ENCODE data around the gene BCL6.

The BCL6 gene

DNA sequence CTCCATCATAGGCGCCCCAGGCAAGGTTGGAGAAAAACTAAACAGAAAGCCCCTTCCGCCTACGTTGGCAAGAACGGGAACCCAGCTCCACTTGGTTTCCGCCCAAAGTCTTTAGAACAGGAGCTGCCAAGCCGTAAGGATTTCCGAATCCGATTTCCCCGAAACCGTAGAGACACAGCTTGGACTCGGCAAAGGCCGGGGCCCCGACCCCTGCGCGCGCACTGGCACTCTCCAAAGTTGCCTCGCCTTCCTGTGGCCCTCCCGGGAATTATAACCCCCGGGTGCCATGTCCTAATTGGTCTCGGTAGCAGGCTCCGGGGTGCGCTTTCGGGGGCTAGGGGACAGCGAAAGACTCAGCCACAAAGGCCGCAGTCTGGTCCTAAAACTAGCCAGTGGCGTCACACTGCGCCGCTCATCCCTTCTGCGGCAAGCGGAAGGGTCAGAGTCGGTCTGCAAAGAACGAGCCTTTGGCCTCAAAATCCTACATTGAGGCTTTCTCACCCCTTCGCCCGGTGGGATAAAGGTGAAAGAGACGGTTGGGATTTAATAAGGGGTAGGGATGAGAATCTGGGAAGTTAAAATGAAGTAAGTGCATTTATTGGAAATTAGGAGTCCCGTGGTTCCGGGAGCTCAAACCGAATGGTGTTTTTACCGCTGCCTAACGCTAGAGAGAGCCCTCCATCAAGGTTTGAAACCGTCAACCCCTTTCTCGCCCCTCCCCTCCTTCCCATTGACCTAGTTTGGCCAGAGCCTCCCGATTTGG lies 6.8 kb downstream of the BCL6 start:
- peak; percentile 86 to 95 (median 88) for DNase-seq

DNA sequence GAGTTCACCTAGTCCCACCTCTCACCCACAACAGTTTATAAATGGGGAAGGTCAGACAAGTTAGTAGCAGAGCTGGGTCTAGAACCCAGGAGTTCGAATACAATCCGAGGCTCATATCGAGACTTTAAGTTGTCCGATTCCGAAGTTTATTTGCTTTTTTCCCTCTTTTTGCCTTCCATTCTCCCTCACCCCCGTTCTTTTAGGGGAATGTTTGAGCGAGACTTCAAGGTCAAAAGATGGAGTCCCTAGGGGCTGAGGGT lies 7.3 kb downstream of the BCL6 start:
- no peak for DNase-seq

DNA sequence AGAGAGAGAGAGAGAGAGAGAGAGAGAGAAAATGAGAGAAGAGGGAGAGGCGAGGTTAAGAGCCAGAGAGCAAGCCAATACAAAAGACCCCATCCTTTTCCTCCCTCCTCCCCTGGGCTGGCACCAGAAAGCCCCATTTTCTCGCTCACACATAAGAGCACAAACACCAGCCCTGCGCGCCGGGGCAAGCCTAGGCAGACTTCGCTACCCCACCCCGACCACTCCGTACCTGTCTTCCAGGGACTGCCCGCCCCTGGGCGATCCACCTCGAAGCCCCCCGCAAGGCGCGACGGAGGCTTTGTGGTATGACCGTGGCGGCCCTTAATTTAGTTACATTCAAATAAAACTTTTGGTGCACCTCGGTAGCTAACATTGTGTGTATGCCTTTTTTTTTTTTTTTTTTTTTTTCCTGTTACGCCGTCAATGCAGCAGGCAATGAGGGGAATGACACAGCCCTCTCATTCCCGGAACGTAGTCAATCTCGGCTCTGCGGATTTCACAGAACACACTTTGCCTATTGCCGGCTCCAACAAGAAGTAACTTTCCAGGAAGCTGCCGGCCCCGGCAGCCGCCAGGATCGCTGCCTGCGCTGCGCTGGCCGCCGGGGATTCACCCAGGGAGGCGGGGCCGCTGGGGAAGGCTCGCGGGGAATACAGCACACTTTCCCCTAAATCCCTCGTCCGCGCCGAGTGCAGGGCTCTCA lies 7.7 kb downstream of the BCL6 start:
- DNase-seq, result peak; percentile 95 to 98 (median 98)

DNA sequence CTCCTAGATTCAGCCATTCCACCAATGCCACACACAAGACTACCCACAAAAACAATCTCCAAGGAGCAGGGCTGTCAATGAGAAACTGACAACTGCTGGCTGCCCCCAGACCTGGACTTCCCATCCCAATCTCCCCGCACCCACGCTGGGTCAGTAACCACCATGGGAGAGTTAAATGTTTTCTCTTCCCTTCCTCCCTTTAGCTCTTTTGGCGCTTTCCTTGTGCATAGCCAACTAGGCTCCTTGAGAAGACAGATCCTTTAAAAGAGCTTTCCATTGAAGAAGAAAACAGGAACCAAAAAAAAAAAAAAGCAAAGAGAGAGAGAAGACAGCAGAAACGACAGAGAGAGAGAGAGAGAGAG lies 8.3 kb downstream of the BCL6 start:
- peak; percentile 45 to 67 (median 64) for DNase-seq

DNA sequence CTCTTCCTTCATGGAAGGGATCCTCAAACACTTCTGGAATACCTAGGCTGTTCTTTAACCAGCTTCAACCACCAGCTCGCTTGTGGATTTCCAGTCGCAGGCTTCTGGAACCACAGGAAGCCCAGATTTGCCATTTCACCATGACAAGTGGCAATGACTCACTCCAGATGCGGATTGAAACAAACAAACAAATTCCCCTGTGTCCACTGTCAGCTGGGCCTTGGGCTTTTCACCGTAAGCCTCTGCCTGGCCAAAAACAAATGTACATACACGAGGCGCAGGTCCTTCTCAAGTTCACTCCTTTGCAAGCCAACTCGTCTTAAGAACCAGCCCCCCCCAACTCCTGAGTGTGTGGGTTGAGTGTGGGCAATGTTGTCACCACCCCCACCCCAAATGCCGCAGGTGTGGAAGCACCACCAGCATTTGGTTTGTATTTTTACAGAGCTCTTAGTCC lies 8.8 kb downstream of the BCL6 start:
- peak; percentile 87 to 95 (median 93) for DNase-seq

DNA sequence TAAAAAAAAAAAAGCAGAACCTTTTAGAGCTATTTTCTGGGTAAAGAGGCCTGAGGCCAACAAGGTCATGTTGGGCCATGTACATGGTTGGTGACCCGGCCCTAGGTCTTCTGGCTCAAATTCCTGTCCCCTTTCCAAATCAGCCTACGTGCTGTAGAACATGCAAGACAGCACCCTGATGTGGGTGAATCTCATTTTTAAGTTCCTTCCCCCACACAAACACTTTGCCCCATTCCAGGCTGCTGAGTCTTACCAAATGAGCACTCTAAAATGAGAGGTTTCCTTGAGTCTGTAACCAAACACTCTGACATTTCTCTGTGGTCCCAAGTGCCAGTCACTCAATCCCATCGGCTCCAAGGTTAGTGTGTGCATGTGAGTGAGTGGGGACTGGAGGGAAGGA lies 9.4 kb downstream of the BCL6 start:
- DNase-seq, result peak; percentile 36 to 50 (median 41)

DNA sequence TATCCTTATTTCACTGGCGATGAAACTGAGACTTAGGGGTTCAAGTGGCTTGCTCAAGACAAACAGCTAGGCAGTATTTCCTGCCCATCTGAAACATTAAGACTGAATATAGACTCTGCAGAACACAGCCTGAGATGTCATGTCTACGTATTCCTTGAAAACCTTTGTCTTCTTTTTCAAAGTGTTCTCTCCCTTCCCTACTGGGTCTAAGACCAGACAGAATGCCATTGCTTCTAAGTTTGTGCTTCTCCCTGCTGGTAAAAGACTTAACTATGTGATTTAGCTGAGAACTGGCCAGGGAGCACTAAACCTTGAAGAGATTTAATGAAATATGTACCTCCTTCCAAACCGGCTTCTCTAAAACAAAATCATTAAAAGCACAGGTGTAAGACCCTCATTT lies 9.9 kb downstream of the BCL6 start:
- no peak for DNase-seq

GRCh38 chr3:187734841-187735240 lies 10.4 kb downstream of the BCL6 start:
- DNase-seq, result no peak

DNA sequence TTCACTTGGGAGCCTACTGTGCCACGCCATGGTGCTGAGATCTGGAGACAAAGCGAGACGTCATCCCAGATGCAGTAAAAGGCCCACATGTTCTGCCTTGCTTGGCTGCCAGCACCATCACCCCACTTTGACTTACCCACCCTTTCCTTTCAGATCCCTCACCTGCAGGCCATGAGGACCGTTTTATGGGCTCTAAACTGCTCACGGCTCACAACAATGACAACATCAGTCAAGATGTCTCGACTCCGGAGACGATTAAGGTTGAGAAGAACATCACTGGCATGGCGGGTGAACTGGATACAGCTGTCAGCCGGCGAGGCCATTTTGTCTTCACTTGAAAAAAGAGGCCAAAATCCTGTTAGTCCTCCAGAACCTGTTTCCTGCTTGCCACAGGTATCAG lies 11.9 kb downstream of the BCL6 start:
- DNase-seq, result no peak

DNA sequence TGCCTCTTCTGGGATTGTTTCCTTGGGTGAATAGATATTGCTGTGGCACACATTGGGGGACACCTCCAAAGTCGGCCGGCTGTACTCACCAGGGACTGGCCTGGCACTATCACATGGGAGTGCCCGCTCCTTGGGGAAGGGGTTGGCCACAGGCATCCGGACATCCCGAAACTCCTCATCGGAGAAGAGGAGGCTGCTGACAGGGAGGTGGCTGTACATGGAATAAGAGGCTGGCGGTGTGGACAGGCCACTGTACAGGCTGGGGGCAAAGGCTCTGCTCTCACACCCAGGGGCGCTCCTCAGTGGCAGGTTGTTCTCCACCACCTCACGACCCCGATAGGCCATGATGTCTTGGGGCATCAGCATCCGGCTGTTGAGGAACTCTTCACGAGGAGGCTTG lies 15.7 kb downstream of the BCL6 start:
- DNase-seq, result no peak

DNA sequence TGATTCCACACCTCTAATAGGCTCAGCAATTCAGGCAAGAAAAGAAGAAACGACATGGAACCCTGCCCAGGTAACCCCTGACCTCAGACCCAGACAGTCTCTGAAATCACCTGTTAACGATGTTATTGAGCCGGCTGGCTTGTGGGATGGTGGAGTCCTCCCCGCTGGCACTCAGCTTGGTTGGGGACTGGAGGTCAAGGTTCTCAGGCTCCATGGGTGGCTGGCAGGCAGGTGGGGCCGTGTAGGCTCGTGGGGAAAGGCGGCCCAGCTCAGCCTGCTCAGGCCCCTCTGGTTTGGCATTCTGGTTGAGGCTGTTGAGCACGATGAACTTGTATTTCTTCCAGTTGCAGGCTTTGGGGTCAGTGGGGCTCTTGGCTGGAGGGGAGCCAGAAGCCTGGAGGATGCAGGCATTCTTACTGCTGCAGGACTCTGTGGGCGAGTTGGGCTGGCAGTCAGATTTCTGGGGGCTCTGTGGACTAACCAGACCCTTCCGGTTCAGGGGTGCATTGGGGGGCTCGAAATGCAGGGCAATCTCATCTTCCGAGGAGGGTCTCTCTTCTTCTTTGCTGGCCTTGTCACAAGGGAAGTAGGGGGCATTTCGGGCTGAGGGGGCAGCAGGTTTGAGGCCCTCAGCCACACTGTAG lies 16.2 kb downstream of the BCL6 start:
- DNase-seq, result no peak

DNA sequence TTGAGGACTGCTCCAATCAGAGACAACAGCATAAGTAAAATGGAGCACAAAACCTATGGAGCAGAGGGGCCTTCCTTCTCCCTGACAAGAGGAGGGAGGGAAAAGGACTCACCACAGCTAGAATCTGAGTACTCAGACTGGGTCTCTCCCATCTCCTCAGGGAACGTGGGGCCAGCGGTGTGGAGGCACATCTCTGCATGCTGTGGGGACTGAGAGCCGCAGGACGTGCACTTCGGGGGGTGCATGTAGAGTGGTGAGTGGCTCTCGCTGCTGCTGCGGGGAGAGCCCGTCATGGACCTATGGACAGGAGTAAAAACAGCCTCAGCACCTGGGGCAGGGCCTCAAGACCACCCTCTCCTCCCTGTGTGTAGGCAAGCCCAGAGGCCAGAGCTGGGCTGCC lies 17.0 kb downstream of the BCL6 start:
- no peak for DNase-seq

- no peak for DNase-seq
Measured at GRCh38 chr3:187726564-187726963, 18.7 kb downstream of the BCL6 start.

DNA sequence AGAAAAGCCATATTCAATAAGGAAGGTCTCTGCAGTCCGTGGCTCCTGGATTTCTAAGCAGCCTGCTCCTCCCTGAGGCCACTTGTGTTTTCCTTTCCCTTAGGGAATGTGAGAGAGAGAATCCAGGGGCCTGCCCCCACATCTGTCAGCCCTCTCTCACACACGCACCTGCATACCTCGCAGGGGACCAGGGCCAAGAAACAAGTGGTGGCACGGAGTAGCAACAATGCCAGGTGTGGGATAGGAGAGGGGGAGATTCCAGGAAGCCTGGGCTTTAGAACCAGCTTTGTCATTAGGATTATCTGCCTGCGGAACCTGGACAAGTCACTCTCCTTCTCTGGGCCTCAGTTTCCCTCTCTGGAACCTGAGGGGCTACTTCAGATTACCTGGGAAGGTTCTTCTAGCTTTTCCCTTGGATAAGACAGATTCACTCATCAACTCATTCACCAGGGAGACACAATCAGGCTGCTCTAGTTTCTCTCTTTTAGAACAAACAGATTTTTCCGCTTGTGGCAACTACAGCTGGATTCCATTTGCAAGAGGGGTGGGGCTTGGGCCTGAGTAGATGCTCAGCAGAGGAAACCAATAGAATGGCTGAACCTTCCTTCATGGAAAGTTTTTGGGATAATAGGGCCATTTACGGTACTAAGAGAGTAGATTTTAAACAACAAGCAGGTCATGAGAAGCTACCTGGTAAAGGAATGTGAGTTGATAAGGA lies 19.5 kb downstream of the BCL6 start:
- no peak for DNase-seq

DNA sequence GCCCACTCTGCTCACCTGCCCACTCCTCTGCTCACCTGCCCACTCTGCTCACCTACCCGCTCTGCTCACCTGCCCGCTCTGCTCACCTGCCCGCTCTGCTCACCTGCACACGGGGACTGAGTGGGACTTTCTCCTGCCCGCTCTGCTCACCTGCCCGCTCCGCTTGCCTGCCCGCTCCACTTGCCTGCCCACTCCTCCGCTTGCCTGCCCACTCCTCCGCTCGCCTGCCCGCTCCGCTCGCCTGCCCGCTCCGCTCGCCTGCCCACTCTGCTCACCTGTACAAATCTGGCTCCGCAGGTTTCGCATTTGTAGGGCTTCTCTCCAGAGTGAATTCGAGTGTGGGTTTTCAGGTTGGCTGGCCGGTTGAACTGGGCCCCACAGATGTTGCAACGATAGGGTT lies 20.0 kb downstream of the BCL6 start:
- no peak for DNase-seq

DNA sequence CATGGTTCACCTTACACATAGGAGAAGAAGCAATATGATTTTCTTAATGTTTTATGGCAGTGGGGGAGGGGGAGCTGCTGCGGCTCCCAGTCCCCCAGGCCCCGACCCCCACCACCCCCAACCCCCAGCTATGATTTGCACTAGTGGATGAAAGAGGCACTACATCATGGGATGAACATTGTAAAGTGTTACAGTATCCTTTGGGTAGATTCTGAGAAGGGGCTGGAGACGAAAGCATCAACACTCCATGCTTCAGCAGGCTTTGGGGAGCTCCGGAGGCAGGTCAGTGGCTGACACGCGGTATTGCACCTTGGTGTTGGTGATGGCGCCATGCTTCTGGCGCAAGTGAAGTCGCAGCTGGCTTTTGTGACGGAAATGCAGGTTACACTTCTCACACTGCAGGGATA lies 23.1 kb downstream of the BCL6 start:
- DNase-seq, result no peak

DNA sequence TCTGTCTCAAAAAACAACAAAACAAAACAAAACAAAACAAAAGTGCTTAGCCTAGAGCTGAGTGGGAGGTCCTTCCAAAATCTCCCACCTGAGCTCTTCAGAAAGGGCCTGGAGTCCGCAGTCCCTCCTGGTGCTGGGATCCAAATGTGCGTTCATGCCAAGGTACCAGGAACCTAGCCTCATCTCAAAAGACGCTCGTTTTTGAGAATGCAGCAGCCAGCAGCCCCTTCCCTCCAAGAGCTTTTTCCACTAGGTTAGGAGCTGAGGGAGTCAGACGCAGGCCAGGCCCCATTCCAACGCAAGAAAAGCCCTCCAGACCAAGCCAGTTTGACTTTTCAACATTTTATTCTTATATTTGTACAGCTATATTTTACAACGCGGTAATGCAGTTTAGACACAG lies 24.2 kb downstream of the BCL6 start:
- DNase-seq, result no peak

DNA sequence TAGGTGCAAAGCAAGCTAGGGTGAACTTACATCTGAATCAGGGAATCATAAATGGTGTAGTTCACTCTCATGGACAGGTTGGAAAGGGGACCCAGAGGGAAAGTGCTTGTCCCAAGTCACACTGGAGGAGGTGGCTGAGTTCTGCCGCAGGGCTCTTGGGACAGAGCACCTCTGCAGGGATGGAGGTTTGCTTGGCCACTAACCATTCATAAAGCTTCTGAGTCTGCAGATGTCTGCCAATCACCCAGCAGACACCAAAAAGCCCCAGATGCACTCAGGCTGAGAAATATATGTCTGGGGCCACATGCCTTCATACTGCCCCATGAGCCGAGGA lies 25.0 kb downstream of the BCL6 start:
- no peak for DNase-seq

DNA sequence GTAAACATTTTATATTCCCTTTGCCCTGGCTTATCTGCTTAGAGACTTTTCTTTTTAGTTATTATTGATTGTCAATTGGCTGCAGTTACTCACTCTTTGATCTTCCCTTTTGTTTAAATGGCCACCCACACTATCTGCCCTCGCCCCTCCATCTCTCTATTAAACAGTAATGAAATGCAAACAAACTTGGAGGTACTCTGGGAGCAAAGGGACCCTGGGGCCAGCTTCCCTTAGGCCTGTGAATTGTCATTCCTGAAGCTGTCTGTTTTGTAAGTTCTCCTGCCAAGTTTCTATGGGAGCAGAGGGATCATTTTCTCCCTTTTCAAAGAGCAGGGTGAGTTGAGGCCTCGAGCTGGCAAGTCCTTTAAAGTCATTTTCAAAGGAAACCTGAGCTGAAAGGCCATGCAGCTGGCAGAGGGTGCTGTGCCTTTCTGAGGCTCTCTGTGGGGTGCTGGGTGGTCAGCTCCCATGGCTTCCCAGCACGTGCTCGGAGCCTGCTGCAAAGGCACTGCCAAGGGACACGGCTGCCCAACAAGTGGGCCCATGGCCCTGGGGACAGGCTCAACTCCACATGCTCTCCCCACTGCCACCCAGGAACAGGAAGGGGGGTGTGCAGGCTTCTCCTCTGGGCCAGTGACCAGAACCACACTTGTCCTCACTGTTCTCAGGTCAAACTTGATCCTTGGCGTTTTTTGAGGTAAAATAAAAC lies 25.5 kb downstream of the BCL6 start:
- DNase-seq, result no peak

- no peak for DNase-seq
Measured at GRCh38 chr3:187718802-187719201, 26.5 kb downstream of the BCL6 start.

DNA sequence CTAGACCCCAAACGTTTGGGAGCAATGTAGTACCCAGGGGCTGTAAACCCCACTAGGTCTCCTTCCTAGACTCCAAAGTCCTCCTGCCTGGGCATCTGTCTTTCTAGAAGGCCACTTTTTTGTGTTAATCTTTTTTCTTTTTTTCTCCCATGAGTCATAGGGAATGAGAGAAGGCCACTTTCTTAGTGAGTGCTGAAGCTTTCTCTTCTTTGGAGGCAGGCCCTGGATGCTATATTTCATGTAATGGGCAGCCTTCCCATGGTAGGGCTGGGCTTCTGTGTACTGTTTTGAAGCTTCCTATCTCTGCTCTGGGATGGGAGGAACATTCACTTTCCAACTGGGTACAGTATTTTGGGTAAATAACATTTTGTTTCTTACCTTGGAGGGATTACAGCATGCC lies 27.7 kb downstream of the BCL6 start:
- DNase-seq, result no peak

DNA sequence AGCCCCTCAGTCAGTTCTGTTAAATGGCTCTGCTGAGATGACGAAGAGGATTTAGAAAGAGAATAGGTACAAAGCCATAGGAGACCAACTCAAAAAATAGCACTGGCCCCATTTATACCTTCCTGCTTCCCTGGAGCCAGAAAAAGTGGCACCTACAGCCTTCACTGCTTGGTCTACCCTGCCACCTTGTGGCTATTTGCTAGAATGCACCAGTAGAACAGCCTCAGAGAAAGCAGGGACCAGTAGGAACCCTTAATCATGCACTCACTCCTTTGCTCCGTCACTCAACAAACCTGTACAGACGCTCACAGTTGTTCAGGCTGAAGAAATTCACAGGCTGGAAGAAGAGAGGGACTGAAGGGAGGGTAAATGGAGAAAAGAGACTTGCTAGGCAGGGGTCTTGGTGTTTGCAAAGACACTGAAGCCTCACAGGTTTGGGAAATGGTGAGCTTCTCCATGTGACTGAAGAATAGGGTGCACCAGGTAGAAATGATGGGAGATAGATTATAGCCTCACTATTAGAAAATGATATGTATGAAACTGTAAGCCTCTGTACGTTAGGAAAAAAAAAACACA lies 30.8 kb downstream of the BCL6 start:
- peak; percentile 80 to 88 (median 81) for DNase-seq

- DNase-seq, result peak; percentile 19 to 40 (median 28)
Measured at GRCh38 chr3:187713504-187713903, 31.8 kb downstream of the BCL6 start.
